Upper lobe of left lung (tissue), 4 donors: Measurements from ENCODE around the gene PIF1.

Experiments
- CTCF ChIP-seq, 6 experiments: fragments of 450-650 bp in 4 of 6; fragments of 200-600 bp in 2 of 6; sonication (generic) in 2 of 6; IDR thresholded peaks; one replicate each; pipeline ENCODE4 v1.5.1; 2016 to 2019; ENCODE audit warnings: antibody characterized with exemption in 6 of 6
- POLR2A ChIP-seq, 4 donors: fragments of 450-650 bp; IDR thresholded peaks; one replicate each; pipeline ENCODE4 v1.5.1; 2016 to 2017; ENCODE audit warnings: antibody characterized with exemption in 4 of 4, mild to moderate bottlenecking in 2 of 4
- POLR2AphosphoS5 ChIP-seq, 2 donors: sonication (generic); formaldehyde crosslinking; IDR thresholded peaks; one replicate each; pipeline ENCODE4 v1.5.1; 2017; ENCODE audit warnings: antibody characterized with exemption in 2 of 2

GRCh38 chr15:64783796-64784195 lies 41.7 kb downstream of the PIF1 start:
- TF ChIP-seq POLR2AphosphoS5 (IDR thresholded peaks at IDR 0.05) = no peak
- no peak for TF ChIP-seq POLR2A (IDR thresholded peaks at IDR 0.05)
- no peak for TF ChIP-seq CTCF (IDR thresholded peaks at IDR 0.05)
